ENCODE results near the gene KCNH5.

- TF ChIP-seq, protein P1, sequence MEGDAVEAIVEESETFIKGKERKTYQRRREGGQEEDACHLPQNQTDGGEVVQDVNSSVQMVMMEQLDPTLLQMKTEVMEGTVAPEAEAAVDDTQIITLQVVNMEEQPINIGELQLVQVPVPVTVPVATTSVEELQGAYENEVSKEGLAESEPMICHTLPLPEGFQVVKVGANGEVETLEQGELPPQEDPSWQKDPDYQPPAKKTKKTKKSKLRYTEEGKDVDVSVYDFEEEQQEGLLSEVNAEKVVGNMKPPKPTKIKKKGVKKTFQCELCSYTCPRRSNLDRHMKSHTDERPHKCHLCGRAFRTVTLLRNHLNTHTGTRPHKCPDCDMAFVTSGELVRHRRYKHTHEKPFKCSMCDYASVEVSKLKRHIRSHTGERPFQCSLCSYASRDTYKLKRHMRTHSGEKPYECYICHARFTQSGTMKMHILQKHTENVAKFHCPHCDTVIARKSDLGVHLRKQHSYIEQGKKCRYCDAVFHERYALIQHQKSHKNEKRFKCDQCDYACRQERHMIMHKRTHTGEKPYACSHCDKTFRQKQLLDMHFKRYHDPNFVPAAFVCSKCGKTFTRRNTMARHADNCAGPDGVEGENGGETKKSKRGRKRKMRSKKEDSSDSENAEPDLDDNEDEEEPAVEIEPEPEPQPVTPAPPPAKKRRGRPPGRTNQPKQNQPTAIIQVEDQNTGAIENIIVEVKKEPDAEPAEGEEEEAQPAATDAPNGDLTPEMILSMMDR (conservative IDR thresholded peaks at IDR 0.05), result no peak
- TF ChIP-seq ZFX (IDR thresholded peaks at IDR 0.05), result no peak
Observed at GRCh38 chr14:62847168-62847567, 198.1 kb downstream of the KCNH5 start.

All from C4-2B (cell line).